ENCODE measurements around the gene WDR7. TPM values are rescaled to one million over a fixed set of nuclear protein-coding genes. Genes with fewer than 3 reads are reported as not detected.
A peak's percentile ranks its signal among the peaks of the same experiment; 100 is the strongest.

Gene WDR7
- total and polyA plus RNA-seq, 2 experiments from 2014 or later, result 7.0 to 14.8 TPM

DNA sequence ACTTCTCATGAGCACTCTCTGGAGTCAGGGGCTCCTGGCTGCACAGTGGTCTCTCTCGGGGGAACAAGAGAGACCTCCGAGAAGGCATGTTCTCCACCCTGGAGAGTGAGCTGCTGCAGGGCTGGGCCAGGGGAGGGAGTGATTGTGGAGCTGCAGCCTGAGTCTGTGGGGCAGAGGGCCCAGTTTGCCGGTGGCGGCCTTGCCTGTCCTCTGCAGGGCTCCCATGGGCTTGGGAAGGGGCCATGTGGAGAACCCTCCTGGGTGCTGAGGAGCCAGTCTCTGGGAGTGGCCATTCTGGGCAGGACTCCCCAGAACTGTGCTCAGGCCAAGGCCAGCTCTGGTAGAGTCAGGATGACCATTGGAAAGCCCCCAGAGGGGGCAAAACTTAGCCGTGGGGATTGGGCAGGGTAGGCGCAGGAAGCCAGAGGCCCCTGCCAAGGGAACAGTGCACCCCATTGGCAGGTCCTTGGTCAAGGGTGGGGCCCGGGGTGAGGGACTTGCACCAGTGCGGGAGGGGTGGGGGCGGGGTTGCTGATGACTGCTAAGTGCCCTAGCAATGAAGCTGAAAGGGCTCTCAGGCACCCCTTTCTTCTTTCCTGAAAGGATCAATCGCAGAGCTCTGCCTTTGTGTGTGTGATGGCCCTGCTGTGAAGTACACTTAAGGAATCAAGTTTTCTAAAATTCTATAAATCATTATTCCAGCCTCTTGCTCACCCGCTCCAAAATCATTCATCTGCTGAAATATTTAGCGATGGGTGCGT is 426.0 kb downstream of the WDR7 start (continued):
- TF ChIP-seq EZH2phosphoT487 (IDR thresholded peaks at IDR 0.05; ENCODE audit: unreplicated experiment) (no peak), ZNF331 (CRISPR knock-in tag; IDR thresholded peaks at IDR 0.05; ENCODE audit: low read depth) (no peak), STAT1 (IDR thresholded peaks at IDR 0.05; ENCODE audit: unreplicated experiment) (no peak), EZH2 (IDR thresholded peaks at IDR 0.05; ENCODE audit: low read depth, unreplicated experiment) (no peak), JUNB (IDR thresholded peaks at IDR 0.05; ENCODE audit: unreplicated experiment) (no peak)

DNA sequence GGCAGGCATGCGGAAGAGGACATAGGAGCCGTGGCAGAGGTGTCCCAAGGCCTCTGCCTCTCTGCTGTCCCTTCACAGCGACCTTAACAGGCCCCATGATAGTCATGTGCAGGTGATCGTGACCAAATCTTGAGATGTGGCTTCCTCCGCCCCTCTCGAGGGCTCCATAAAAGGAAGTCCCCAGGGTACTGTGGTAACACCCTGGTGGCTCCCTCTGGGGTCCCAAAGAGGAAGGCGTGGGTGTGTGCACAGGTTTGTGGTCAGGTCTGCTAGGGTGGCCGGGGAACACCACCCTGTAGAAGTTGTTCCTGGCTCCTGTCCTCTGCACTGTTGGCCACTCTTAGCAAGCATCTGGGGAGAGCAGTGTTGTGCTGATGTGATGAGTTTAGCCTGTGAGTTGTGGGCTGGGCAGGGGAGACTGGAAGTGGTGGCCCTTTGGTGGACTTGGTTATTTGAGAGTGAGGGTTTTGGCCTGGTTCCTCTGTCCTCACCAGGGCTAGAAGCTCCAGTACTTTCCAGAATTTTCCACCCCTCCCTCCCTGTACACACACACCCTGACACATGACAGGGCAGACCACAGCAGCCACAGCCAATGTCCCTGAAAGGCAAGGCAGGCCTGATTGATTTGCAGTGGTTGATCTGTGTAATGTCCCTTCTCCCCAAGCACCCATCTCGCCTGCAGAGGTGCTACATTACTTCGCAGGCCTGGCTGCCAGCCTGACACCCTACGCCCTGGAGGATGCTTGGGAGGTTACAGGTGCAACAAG is 426.8 kb downstream of the WDR7 start:
- Histone ChIP-seq H3K79me2 (replicated peaks; ENCODE audit: insufficient read depth) (no peaks in the 10 kb centered on the region), H3F3A (replicated peaks; ENCODE audit: low read depth) (no peaks in the 10 kb centered on the region), H3K4me3 (no peak overlapping the region), H3K4me2 (no peak overlapping the region), H2AFZ (0 out of 2 replicates have a peak overlapping the region, but pooled peaks have one; percentile 32), H3K9me2 (ENCODE audit: insufficient read depth) (no peaks in the 10 kb centered on the region), H3K27ac (ENCODE audit: low read depth) (no peak overlapping the region), H3K27me3 (ENCODE audit: insufficient read depth) (no peaks in the 10 kb centered on the region), H3K36me3 (ENCODE audit: insufficient read depth) (no peaks in the 10 kb centered on the region), H4K20me1 (replicated peaks; ENCODE audit: insufficient read depth) (no peaks in the 10 kb centered on the region), H3K4me1 (ENCODE audit: insufficient read depth) (peaks cover 22% of the 10 kb centered on the region)
- Mint-ChIP-seq H3K36me3 (ENCODE audit: low read depth) (no peaks in the 10 kb centered on the region), H3K4me3 (no peak overlapping the region), H3K9me3 (no peaks in the 10 kb centered on the region), H3K4me1 (peaks cover 24% of the 10 kb centered on the region), H3K27ac (no peak overlapping the region), H3K27me3 (ENCODE audit: insufficient read depth, low read depth, poor library complexity) (peaks cover 6% of the 10 kb centered on the region)
- TF ChIP-seq ZNF462 (CRISPR knock-in tag; IDR thresholded peaks at IDR 0.05), result no peak
- DNase-seq (ENCODE audit: low spot score) (no peak), ATAC-seq (peak; percentile 15; the same call in 1 of the 3 replicates)
